Fibroblast of skin of left quadriceps (primary cell): ENCODE data around the gene SRSF7.
A peak's percentile ranks its signal among the peaks of the same experiment; 100 is the strongest.
"Not testable (repeated sequence)": the region's sequence is repeated elsewhere in the genome, so short reads cannot be mapped to it uniquely, and the experiment has no call there.

ENCODE experiments used
- DNase-seq, 2 experiments: peaks; one replicate each; pipeline ENCODE4 v3.0.0-alpha.2; 2013; ENCODE audit warnings: low read depth in 2 of 2

The SRSF7 gene

GRCh38 chr2:38731684-38732221 lies 19.4 kb downstream of the SRSF7 start:
- no peak for DNase-seq

- DNase-seq = no peak
Observed at GRCh38 chr2:38731090-38731489, 20.1 kb downstream of the SRSF7 start.

- DNase-seq = no peak
Observed at GRCh38 chr2:38728694-38729093, 22.5 kb downstream of the SRSF7 start.

- DNase-seq = no peak
Observed at GRCh38 chr2:38727661-38728060, 23.5 kb downstream of the SRSF7 start.

- DNase-seq = no peak
Observed at GRCh38 chr2:38723173-38723572, 28.0 kb downstream of the SRSF7 start.

GRCh38 chr2:38722271-38723061 lies 28.7 kb downstream of the SRSF7 start:
- DNase-seq = no peak

- DNase-seq = peak; percentile 82 to 84
Observed at GRCh38 chr2:38720613-38721241, 30.4 kb downstream of the SRSF7 start.

- no peak for DNase-seq
Observed at GRCh38 chr2:38719706-38720105, 31.5 kb downstream of the SRSF7 start.

- DNase-seq = no peak
Observed at GRCh38 chr2:38718601-38719000, 32.6 kb downstream of the SRSF7 start.

GRCh38 chr2:38716185-38716584 lies 35.0 kb downstream of the SRSF7 start:
- DNase-seq = peak; percentile 65 to 72

GRCh38 chr2:38714941-38715340 lies 36.2 kb downstream of the SRSF7 start:
- DNase-seq = not testable (repeated sequence)

- no peak for DNase-seq
Observed at GRCh38 chr2:38713338-38713737, 37.8 kb downstream of the SRSF7 start.

GRCh38 chr2:38712871-38713270 lies 38.3 kb downstream of the SRSF7 start:
- DNase-seq = no peak

GRCh38 chr2:38712413-38712812 lies 38.7 kb downstream of the SRSF7 start:
- no peak for DNase-seq

- no peak for DNase-seq
Observed at GRCh38 chr2:38711558-38711957, 39.6 kb downstream of the SRSF7 start.

- no peak for DNase-seq
Observed at GRCh38 chr2:38709567-38710194, 41.5 kb downstream of the SRSF7 start.

- no peak for DNase-seq
Observed at GRCh38 chr2:38708900-38709566, 42.1 kb downstream of the SRSF7 start.

- DNase-seq = not testable (repeated sequence)
Observed at GRCh38 chr2:38708491-38708890, 42.7 kb downstream of the SRSF7 start.

- no peak for DNase-seq
Observed at GRCh38 chr2:38706846-38707345, 44.3 kb downstream of the SRSF7 start.

- no peak for DNase-seq
Observed at GRCh38 chr2:38704664-38705063, 46.5 kb downstream of the SRSF7 start.

GRCh38 chr2:38703336-38703735 lies 47.8 kb downstream of the SRSF7 start:
- DNase-seq = peak in 1 of 2 experiments; percentile 9

- DNase-seq = peak; percentile 86 to 87
Observed at GRCh38 chr2:38702413-38702812, 48.7 kb downstream of the SRSF7 start.
